H1 (cell line): Measurements from ENCODE around the gene VSTM4. TPM values are rescaled to one million over a fixed set of nuclear protein-coding genes. Genes with fewer than 3 reads are reported as not detected.

ENCODE experiments used
- CTBP2 ChIP-seq: IDR thresholded peaks from 2 replicates; pipeline ENCODE4 v1.7.0; 2011; ENCODE audit warnings: borderline replicate concordance, mild to moderate bottlenecking, moderate library complexity, mixed read lengths, low read length; ENCODE audit not compliant: insufficient read depth, insufficient read length
- EP300 ChIP-seq, 2 experiments: IDR thresholded peaks; 1 replicate in 1 of 2; 2 replicates in 1 of 2; pipeline ENCODE4 v1.6.1; 2011 to 2012; ENCODE audit warnings: low read depth in 2 of 2, low read length in 2 of 2, mild to moderate bottlenecking in 2 of 2, borderline replicate concordance in 1 of 2, inconsistent platforms in 1 of 2, moderate library complexity in 1 of 2
- SIX5 ChIP-seq: IDR thresholded peaks from 2 replicates; pipeline ENCODE4 v1.6.1; 2011; ENCODE audit warnings: mild to moderate bottlenecking, low read depth, low read length
- TAF7 ChIP-seq: optimal IDR thresholded peaks from 2 replicates; pipeline ENCODE3; 2011; ENCODE audit warnings: low read depth, mild to moderate bottlenecking, inconsistent platforms, low read length, moderate library complexity, borderline replicate concordance
- polyA plus RNA-seq, 7 experiments: library from polyadenylated mRNA; depleted of rRNA in 3 of 7; stranded (reverse) in 5 of 7; unstranded in 2 of 7; fragments of >200 nt in 5 of 7; fragments of 200-250 nt in 2 of 7; gene quantifications; 1 replicate in 5 of 7; 2 replicates in 1 of 7; 4 replicates in 1 of 7; pipeline versions ENCODE4 v1.2.1 to v1.2.3, GENCODE V29; 2011 to 2013; ENCODE audit warnings: missing spikeins in 2 of 7, mixed read lengths in 2 of 7
- total RNA-seq: library from RNA; stranded (reverse); fragmentation: NEBNext Ultra II Directional; extraction: Animal tissue kit (Norgen Biotek cat#: 25700); gene quantifications from 2 replicates; pipeline ENCODE4 v1.2.1, GENCODE V29; 2021
- TF ChIP-seq, protein P1 (sequence below): IDR thresholded peaks from 2 replicates; pipeline ENCODE4 v1.6.1; 2012; ENCODE audit warnings: inconsistent platforms

Gene VSTM4
- total and polyA plus RNA-seq, 2 of the 8 experiments (the other 6 are each of a cell fraction or from before 2014, with no cell fraction given): 0.48 to 0.73 TPM

DNA sequence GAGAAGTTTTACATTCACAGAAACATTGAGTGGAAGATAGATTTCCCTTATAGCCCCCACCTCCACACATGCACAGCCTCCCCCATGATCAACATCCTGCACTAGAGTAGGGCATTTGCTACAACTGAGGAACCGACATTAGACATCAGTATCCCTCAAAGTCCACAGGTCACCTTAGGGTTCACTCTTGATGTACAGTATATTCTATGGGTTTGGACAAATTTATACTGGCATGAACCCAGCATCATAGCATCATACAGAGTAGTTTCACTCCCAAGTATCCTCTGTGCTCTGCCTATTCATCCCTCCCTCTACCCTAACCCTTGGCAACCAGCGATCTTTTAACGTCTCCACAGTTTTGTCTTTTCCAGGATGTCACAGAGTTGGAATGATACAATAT is 64.4 kb downstream of the VSTM4 start (continued):
- TF ChIP-seq, protein P1, sequence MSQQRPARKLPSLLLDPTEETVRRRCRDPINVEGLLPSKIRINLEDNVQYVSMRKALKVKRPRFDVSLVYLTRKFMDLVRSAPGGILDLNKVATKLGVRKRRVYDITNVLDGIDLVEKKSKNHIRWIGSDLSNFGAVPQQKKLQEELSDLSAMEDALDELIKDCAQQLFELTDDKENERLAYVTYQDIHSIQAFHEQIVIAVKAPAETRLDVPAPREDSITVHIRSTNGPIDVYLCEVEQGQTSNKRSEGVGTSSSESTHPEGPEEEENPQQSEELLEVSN: no peak
- TF ChIP-seq SIX5 (no peak), TAF7 (no peak), EP300 (IDR thresholded peaks at IDR 0.05; ENCODE audit: borderline replicate concordance in 1 of 2, low read depth in 2 of 2, low read length in 2 of 2) (no peak), CTBP2 (no peak)
